Subcutaneous adipose tissue (tissue), 4 donors: ENCODE measurements around the gene IL19. TPM values are rescaled to one million over a fixed set of nuclear protein-coding genes. Genes with fewer than 3 reads are reported as not detected.

Experiments
- total RNA-seq, 4 donors: library from RNA; depleted of rRNA; stranded (reverse); fragments of >200 nt; gene quantifications; one replicate each; pipeline ENCODE4 v1.1.0, GENCODE V29; 2016
- TF ChIP-seq, protein P1 (sequence below): fragments of 450-650 bp; IDR thresholded peaks from one replicate; pipeline ENCODE4 v1.5.1; 2016; ENCODE audit warnings: low read depth, mild to moderate bottlenecking, control low read depth, antibody characterized with exemption, moderate library complexity

The IL19 gene
- total RNA-seq, 4 donors from 2014 or later: not detected

DNA sequence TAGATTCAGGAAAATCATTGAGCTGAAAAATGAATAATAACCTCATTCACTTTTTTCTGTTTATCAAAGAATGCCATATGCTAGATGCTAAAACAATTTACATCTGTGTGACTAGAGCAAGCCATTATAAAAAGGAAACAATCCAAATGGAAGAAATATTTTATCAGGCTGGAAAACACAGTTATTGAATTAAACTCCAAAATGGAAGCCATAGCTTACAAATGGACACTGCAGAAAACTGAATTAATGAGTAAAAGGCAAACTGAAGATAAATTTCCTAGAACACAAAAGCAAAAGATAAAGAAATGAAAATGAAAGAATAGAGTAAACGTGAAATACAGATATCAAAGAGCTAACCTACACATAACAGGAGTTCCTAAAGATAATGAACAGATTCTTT lies 34.8 kb downstream of the IL19 start:
- TF ChIP-seq, protein P1, sequence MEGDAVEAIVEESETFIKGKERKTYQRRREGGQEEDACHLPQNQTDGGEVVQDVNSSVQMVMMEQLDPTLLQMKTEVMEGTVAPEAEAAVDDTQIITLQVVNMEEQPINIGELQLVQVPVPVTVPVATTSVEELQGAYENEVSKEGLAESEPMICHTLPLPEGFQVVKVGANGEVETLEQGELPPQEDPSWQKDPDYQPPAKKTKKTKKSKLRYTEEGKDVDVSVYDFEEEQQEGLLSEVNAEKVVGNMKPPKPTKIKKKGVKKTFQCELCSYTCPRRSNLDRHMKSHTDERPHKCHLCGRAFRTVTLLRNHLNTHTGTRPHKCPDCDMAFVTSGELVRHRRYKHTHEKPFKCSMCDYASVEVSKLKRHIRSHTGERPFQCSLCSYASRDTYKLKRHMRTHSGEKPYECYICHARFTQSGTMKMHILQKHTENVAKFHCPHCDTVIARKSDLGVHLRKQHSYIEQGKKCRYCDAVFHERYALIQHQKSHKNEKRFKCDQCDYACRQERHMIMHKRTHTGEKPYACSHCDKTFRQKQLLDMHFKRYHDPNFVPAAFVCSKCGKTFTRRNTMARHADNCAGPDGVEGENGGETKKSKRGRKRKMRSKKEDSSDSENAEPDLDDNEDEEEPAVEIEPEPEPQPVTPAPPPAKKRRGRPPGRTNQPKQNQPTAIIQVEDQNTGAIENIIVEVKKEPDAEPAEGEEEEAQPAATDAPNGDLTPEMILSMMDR: no peak

DNA sequence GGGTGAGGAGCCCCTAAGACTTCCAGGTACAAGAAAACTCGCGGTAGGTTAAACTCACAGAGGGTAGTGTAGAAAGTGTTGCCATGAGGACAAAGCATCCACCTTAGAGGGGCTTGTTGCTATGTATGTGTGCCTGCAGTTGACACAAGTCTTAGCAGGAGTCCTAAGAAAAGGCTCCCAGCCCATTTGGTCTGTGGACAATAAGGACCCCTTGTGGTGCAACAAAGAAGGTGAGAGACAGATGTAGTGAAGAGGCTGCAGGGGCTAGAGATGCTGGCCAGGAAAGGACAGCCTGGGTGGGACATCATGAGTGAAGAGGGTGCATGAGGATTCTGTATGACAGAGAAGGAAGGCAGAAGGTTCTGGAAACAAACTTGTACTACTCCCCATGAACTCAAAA lies 38.0 kb downstream of the IL19 start:
- TF ChIP-seq, protein P1: no peak

DNA sequence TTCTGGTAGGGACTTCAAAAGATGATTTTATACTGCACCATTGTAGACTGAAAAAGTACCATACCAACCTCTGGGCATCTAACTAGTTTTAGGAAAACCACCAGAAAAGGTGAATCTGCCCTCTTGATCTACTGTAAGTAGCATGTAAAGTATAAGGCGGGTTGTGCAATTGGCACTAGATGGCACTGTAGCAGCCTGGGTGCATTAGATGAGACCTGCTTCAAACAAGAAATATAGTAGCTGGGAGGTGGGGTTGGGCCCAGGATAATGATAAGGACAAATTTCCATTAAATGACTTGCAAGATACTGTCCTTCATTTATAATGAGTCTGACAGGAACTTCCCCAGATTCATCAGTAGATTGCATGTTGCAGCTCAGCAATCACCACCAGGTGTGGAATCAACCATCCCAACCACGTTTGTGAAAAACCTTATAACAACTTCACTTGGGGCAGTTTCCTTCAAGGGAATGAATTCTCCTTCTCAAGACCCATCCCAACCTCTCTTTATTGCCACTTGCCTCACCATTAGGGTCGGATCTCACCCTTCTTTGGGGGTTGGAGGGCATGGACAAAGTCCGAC lies 39.0 kb downstream of the IL19 start:
- TF ChIP-seq, protein P1: no peak

DNA sequence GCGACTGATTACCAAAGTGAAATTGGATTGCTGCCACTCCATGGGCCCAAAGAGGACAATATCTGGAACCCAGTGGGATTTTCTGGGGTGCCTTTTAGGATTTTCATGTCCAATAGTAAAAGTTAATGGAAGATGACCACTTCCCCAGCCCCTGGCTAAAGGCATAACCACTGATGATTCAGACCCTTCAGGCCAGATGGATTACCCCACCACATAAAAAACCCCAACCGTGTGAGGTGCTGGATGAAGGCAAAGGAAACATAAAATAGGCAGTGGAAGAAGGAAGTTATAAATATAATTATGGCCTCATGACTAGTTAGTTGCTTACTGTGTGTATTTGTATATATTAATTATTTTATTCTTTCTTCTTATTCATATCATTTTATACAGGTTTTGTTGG lies 41.9 kb downstream of the IL19 start:
- TF ChIP-seq, protein P1: no peak

DNA sequence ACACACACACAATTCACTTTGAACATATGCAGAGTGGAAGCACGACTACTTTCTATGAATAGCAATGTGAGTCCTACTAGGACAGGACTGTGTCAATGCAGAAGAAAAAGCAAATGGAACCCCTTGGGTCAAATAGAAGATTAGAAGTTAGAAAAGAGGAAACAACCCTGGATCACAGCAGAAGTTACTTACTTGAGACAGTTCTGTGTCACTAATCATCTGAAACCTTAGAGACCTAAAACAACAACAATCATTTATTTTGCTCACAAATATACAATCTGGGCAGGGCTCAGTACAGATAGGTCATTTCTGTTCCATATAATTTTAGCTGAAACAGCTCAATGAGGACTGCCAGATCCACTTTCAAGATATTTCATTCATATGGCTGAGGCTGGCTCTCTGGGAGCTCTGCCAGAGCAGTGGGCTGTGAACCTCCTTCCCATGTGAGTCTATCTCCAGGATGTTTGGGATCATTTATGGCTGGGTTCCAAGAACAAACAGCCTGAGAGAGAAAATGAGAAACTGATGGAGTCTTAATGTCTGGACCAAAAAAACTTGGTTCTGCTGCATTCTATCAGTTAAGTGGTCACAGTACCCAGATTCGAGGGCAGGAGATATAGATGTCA lies 44.3 kb downstream of the IL19 start:
- TF ChIP-seq, protein P1: no peak

GRCh38 chr1:206816390-206817287 lies 46.1 kb downstream of the IL19 start:
- TF ChIP-seq, protein P1: no peak

DNA sequence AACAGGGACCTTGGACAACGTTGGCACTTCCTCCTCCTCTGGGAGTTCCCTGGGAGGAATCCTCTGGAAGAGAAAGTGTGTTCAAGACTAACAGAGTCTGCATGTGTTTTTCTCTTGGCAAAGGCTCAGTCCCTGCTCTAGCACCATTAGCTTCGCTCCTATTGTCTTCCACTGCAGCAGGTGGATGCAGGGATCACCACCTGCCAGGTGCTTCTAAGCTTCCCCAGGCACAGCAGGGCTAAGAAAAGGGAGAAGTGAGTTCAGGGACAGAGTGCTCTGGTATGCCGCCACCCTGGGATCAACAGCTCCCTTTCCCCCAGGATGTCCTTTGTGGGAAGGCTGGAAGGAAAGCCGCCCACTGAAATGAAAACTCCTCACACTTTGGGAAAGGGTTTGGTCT lies 50.9 kb downstream of the IL19 start:
- TF ChIP-seq, protein P1: no peak
